ENCODE data around the gene NNAT.

NNAT gene

DNA sequence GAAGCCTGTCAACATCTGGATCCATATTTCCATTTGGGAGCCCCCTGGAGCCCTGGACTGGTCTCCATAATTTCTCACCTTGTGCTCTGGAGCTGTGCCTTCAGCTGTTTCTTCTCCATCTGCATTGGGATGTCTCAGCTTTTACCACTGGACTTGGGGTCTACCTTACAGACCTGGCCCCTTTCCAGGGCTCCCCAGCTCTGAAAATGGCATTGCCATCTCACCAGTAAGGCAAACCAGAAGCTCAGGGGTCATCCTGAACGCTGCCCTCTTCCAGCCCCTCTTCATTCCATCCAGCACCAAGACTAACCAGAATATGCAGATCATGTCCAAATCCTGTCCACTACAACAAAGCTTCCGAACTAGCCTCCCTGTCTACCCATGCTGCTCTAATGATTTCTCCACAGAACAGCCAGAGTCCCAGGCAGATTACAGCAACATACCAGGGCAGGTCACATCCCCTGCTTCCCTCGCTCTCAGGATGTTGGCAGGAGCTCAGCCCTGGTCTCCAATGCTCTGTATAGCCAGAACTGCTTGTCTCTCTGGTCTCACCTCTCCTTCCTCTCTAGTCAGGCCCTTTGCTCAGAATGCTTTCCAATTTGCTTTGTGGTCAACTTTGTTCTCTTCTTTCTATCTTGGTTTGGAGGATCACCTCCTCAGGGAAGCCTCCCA is 17.7 kb upstream of the NNAT start:
- no peak for DNase-seq

DNA sequence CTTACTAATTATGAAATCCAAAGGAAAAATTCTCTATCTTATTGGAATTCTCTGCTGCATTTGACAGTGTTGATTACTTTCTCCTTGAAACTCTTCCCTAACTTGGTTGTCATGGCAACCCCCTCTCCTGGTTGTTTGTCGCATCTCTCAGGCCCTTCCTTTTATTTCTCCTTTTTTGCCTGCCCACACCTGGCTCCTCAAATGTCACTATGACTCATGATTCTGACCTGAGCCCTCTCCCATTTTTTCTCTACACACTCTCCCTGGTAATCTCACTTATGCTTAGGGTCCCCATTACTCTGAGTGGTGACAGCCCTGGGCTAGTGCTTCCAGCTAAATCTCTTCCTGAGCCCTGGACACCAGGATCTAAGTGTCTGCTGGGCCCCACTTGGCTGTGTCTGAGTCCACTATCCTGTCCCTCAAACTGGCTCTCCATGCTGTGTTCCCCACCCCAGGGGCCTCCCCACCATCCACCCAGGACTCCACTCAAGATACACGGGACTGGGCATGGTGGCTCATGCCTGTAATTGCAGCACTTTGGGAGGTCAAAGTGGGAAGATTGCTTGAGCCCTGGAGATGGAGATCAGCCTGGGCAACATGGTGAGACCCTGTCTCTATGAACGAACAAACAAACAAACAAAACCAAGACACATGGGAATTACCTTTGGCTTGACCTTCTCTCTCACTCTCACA is 16.5 kb upstream of the NNAT start:
- DNase-seq, result peak in 1 of 3 experiments; percentile 41

DNA sequence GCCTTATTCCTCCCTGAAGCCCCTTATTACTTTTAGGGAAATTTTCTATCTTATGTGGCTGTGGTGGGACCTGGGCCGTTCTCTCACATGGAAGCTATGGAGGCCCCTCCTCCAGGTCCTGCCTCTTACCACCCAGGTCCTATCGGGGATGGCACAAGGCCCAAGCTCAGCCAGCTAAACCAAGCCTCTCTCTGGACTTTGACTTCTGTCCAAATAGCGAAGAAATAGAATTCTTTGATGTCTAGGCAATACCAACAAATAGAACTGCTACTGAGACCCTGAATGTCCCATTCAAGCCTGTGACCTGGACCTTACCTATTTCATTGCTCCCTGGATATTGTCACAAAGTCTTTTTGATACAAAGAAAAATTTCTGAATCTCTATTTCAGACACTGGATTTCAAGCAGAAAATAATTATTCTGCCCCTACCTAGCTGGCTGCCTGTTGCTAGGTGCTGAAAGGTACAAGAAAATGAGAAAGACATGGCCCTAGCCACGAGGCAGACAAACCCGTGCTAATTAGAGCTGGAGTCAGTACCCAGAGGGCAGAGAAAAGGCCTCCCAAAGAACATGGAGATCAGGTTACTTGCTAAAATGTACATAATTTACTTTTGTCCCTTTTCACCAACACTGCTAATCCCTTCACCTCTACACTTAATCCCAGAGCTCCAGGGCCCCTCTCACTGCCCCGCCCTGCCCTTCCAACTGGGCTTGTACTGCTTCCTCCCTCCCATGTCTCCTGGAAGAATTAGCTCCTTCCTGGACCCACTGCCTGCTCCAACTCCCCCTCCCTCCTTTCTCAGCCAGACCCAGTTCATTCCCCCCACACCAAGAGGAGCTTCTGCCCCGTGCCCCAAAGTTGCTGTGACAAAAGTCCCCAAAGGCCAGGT is 15.5 kb upstream of the NNAT start:
- DNase-seq, result peak in 1 of 3 experiments; percentile 24

DNA sequence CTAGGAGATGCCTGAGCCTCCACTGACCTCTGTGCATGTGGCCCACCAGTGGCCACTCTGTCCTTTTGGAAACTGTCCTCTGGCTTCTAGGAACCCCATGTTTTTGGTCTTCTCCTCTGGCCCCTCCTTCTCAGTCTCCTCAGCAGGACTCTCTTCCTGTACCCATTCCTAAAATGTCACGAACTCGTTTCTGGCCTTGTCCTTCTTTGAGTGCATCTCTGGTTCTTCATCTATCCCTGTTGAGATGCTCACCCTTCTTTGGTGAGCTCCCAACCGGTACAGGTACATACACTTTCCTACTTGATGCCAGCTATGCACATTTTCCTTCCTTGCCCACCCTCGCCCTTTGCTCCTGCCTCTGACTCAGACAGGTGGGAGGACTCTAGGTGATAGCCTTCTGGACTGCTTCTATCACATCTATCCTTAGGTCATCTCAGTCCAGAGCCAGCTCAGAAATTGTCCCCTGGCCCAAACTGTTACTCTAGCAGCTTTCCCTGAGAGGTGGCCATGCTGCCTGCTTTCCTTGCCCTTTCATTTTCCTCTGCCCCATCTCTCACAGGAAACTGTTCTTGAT is 14.8 kb upstream of the NNAT start:
- no peak for DNase-seq

DNA sequence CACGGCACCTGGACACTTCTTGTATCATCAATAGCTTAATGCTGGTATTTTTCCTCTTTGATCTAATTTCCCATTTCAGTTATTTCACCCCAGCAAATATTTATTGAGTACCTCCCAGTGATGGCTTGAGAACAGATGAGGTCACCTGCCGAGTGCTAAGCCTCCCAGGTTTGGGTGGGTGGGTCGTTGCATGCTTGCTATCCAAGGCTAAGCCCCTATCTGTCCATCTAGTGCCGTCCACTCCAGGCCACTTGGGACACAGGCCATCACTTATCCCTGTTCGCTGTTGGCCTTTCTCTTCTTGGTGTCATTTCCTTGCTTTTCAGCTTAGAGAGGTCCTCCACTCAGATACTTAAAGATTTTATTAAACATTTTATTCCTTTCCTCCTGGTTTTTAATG is 10.8 kb upstream of the NNAT start:
- DNase-seq, result no peak

DNA sequence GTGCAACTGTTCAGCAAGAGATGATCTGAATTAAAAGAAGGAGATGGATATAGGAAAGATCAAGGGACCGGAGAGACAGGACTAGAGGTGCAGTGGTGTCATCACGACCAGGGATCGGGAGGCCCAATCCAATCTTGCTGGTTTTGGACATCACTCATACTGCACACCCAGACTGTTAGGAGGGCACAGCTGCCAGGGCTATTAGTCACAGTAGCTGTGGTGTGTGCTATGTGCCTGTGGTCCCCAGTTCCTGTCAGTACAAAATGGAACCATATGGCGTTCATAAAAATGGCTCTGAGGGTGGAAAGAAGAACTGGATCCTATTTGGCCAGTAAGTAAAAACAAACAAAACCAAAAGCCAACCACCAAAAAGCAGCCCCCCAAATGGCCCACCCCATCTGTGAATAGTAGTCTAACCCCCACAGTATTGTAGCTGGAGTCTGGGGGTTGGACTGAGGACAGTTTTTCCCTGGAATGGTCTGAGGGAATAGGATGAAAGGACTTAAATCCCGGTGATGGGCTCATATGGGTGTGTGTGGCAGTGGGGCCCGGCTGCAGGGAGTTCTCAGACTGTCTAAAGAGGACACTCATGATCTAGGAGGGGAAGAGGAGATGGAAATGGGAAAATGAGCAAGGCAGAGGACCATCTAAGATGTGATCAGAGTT is 9.3 kb upstream of the NNAT start:
- DNase-seq, result no peak

DNA sequence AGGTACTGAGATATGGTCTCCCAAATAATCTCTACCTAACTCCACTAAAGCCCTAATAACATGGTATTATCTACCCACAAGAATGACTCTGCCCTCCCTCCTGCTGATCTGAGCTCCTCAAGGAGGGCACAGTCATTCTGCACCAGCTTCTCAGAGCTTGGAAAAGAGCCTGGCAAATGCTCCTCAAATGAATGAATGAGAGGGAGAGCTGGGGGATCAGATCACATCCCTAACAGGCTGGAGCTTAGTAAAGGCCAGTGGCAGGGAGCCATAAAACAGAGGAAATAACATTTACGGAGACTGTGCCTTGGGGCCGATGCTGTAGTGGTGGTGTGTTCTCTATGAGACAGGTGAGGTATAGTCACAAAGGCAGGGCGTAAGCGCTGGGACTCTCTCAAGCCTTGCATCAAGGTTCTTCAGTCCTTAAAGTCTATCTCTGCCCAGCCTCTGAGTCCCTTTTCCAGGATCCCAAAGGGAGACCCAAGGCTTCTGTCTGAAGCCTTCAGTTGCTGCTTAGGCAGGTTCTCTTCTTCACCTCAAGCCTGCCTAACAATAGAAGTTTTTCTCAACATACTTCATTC is 7.2 kb upstream of the NNAT start:
- no peak for DNase-seq

DNA sequence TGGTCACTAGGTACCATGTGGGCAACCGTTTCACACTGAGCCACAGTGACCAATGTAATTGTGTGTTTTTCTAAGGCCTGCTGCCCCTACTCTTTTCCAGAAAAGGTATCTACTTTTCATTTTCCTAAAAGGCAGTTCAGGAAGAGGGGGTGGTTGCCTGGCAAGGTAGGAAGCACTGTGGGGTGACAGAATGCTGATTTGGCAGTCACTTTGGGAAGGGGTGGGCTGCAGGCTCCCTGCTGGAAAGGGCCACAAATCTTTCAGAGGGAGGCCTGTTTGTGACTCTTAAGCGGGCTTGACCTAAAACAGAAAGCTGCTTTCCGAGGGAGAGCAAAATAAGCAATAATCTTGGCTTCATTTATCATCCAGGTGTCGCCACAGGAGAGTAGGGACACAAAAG is 5.2 kb upstream of the NNAT start:
- DNase-seq, result peak in 1 of 3 experiments; percentile 32

DNA sequence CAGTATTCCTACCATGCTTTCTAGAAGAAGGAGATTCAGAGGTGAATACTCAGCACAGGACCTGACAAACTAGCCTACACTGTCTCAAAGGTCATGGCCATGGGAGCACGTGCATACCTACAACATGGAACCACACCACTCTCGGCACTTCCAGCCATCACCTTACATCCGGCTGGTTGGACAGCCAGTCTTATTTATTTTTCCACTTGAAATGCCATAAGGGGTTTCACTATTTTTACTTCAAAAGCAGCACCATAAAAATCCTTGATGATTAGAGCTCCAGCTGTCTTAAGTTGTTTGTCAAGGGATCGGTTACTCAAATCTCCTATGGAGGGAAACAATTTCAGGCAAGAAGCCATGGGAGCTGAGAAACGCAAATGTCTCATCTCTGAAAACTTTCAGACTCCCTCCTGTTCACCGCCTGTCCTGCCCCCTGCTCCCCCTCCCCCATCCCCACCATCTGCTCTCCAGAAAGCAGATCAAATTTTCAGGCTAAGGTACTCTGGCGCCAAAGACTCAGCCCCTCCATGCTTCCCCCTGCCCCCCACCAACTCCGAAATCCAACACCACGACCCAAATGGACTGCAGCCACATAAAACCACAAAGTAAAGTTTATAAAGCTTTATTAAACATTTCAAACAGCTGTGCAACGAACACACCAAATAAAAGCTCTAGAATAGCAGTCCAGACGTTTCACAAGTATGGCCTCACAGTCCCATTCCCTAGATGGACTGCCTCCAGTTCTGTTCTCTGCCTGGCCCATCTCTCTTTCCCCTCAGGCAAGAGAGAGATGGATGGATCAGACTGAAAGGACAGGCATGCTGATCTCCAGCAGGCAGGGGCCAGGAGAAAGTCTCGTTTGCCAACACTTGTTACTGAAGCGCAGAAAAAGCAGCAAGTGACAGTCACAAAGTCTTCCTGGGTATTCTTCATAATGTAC is 4.0 kb upstream of the NNAT start:
- DNase-seq, result peak; percentile 19 to 55 (median 55)

DNA sequence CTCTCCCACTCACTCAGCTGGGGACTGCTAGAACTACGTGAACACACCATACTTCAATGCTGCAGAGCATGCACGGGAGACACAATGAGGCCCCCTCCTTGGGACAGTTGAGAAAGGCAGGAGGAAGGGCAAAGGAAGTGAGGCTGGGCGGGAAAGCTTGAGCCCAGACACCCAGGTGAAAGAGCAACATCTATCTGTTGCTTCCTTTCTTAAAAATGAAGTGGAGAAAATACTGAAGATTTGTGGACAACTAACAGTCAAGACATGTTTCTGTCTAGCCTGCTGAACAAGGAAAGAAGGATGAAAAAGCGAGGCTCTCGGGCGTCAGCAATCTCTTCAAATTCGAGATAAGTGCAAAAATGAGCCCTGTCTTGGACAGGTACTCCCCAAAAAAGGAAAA is 3.0 kb upstream of the NNAT start:
- no peak for DNase-seq

DNA sequence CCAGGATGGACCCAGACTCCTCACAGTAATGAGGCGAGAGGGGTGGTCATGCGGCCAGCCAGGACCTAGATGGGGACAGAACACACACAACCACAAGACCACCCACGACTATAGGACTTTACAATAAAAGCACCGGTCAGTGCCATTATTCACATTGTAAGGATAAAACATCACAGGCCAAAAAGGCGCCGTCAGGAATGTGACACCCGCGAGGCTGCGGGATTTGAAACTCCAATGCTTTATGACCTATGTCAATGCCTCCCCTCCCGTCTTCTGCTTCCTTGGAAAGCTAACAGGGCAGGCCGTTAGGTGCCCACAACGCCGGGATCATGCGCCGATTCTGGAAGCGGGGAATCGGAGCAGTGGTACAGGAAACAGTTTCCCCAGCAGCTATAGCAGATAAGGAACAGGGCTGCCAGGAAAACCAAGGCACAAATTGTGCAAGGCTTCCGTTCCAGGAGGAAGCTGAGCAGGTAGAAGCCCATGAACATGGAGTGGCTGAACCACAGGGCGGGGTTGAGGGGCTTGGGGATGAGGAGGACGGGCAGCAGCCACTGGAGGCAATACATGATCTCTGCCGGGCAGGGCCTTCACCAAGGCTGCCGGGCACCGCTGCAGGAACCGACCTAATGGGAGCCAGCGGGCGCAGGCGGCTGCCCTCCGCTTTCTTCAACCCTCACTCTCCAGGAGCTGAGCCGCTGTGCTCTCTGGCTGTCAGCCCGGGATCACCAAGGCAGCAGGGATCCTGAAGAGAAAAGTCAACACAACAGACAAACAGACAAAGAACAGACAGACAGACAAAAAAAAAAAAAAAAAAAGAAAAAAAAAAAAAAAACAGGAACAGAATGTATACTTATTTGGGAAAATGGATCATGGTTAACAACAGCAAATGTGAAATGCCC is 2.2 kb upstream of the NNAT start:
- DNase-seq, result peak in 2 of 3 experiments; percentile 72 to 90

DNA sequence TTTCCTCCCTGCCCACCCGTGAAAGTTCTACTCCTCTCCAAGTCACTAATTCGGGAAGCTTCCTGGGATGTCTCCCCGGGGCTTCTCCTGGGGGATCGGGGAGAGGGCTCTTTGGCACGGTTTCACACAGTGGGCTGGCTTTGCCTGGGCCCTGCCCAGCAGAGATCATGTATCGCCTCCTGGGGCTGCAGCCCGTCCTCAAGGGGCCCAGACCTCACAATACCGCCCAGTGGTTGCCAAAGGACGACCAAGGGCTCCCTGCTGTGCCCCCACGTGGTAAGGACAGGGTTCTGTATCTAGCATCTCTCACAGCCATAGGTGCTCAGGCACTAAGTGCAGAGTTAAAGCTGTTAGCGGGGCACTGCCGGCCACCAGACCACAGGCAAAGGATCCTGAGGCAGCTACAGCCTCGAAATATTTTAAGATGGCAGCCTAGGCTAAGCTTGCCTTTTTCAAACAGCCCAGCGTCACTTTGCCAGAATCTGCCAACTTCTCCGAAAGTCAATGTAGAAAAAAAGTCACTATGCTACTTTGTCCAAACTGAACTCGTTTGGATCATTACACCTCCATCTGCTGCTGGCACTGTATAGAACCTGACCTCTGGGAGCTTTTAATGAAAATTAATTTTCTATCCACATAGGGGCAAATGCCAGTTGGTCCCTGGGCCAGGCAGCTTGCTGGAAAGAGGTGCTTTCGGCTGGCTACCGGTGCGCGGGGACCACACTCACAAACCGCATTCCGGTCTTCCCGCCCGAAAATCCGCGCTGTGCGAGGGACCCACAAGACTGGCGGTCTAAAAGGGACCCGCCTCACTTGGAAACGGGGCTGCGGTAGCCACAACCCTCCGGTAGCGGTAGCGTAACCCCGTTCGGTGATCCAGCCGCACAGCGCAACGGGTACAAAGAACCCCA is 1.3 kb upstream of the NNAT start:
- DNase-seq, result peak; percentile 32 to 91 (median 80)

DNA sequence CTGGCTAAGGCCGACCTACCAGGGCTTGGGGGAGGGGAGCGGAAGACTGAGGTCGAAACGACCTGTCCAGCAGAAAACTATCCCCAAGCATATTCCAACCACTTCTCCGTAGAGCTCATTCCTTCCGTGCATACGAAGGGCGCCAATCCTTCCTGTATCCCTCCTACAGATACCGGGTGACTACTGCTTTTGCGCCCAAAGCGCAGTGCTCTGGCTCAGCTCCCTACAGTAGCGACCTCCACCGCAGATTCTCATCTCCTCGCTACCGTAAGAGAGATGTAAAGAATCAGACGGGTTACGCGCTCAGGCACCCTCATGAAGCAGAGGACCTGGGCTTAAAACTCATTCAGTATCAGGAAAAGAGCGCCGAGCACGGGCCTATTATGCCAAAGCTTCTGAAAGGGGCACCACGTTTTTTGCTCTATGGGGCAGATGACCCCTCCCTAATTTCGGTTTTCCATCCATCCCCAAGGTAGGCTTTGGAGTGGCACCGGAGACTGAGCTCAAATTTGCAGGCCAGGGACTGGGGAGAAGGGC is 563 bp upstream of the NNAT start:
- no peak for DNase-seq

DNA sequence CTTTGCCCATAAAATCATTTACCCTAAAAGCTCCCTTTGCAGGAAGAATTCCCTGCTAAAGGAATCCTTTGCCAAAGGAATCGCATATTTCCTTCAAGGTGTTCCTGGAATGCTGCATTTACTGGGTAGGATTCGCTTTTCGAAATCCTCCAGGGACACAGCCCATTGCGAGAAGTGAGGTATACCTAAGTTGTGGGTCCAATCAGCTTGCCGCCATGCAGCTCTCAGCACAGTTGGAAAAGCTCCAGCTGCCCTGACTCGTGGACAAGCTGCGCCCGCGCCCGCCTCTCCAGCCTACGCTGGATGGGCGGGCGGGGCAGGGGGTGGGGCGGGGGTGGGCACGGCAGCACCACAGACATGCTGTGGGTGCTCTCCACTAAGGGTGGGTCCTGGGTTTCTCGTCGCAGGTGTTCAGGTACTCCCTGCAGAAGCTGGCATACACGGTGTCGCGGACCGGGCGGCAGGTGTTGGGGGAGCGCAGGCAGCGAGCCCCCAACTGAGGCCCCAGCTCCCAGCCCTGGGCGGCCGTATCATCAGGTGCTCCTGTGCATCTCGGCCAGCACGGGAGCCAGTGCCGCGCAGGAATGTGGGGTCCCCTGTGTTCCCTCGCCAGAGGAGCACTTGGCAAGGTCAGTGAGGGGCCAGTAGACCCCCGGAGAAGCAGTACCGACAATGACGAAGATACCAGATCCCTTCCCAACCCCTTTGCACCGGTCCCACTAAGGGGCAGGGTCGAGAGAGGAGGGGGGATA is 1.4 kb downstream of the NNAT start:
- peak in 1 of 3 experiments; percentile 96 for DNase-seq

DNA sequence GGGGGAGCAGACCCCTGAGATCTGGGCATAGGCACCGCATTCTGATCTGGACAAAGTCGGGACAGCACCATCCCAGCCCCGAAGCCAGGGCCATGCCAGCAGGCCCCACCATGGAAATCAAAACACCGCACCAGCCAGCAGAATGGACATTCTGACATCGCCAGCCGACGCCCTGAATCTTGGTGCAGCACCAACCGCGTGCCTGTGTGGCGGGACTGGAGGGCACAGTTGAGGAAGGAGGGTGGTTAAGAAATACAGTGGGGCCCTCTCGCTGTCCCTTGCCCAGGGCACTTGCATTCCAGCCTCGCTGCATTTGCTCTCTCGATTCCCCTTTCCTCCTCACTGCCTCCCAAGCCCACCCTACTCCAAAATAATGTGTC is 2.0 kb downstream of the NNAT start:
- no peak for DNase-seq

DNA sequence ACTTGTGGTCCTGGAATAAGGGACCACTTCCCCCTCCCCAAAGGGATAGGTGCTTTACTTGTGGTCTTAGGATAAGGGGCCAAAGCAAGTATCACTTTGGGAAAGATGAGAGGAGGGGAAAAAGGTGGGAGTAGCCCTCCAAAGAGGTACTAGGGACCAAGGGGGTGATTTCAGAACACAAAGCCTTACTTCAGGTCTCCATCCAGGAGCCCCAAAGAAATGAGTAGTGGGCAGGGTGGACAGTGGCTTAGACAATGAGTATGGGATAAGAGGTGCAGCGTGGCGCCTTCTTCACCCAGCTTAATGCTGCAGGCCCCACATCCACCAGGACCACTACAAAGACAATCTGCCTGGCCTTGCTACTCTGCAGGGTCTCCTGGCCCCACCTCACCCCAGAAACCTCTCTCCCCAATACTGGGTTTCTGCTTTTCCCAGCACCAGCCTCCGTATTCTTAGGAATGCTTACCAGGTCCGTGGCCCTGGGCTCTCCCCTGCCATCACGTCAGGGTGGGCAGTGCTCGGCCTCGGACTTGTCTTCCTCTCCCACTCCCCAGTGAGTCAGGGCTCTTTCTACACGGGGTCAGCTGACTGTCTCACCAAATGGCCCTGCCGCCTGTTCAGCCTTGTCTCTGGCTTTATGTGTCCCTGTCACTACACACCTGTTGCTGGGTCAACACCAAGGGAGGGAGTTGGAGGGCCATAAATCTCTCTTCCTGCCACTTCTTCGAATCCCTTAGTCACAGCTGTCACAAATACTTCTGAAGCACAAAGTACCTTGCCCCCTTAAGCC is 3.1 kb downstream of the NNAT start:
- DNase-seq, result peak; percentile 60 to 89 (median 86)

Data from NCI-H1417 (cell line).